ENCODE results near the gene DNAH3.

The DNAH3 gene

GRCh38 chr16:21184834-21185233 is 34.2 kb upstream of the DNAH3 start:
- no peak overlapping the region for H3K4me2 ChIP-seq (ENCODE audit: low read length)
- TF ChIP-seq EZH2 (IDR thresholded peaks at IDR 0.05; ENCODE audit: borderline replicate concordance, low read length) (no peak), CTCF (IDR thresholded peaks at IDR 0.05; ENCODE audit: low read length) (no peak)
- H3K4me3 ChIP-seq (ENCODE audit: low read depth, low read length, poor library complexity, severe bottlenecking), result no peak overlapping the region
- no peaks in the 10 kb centered on the region for H3K4me1 ChIP-seq (ENCODE audit: insufficient read depth, low read length, severe bottlenecking)
- H3F3A ChIP-seq (ENCODE audit: insufficient read depth, low read length), result no peaks in the 10 kb centered on the region
- H3K79me2 ChIP-seq (ENCODE audit: insufficient read depth, low read length), result no peaks in the 10 kb centered on the region
- no peak overlapping the region for H3K27ac ChIP-seq (ENCODE audit: low read depth, low read length, poor library complexity, severe bottlenecking)
- H2AFZ ChIP-seq (ENCODE audit: low read length), result no peak overlapping the region
- peaks cover 26% of the 10 kb centered on the region for H3K36me3 ChIP-seq (ENCODE audit: insufficient read depth, low read length)
- H3K27me3 ChIP-seq (ENCODE audit: insufficient read depth, low read length), result no peaks in the 10 kb centered on the region
- H3K9me3 ChIP-seq (ENCODE audit: low read length), result peaks cover 6% of the 10 kb centered on the region; the same call in 1 of the 2 replicates
- H4K20me1 ChIP-seq (ENCODE audit: insufficient read depth, low read length), result no peaks in the 10 kb centered on the region
- H3K9ac ChIP-seq (ENCODE audit: low read length), result no peak overlapping the region
- no peaks in the 10 kb centered on the region for H3K9me2 ChIP-seq (ENCODE audit: low read depth, low read length)

- Histone ChIP-seq H2AFZ (ENCODE audit: low read length) (no peak overlapping the region), H3K27me3 (ENCODE audit: insufficient read depth, low read length) (no peaks in the 10 kb centered on the region), H3K9ac (ENCODE audit: low read length) (no peak overlapping the region), H3K79me2 (ENCODE audit: insufficient read depth, low read length) (no peaks in the 10 kb centered on the region), H3K9me3 (ENCODE audit: low read length) (peaks cover 8% of the 10 kb centered on the region; the same call in 1 of the 2 replicates), H3K27ac (ENCODE audit: low read depth, low read length, poor library complexity, severe bottlenecking) (no peak overlapping the region), H3K4me1 (ENCODE audit: insufficient read depth, low read length, severe bottlenecking) (no peaks in the 10 kb centered on the region), H3K36me3 (ENCODE audit: insufficient read depth, low read length) (peaks cover 34% of the 10 kb centered on the region), H4K20me1 (ENCODE audit: insufficient read depth, low read length) (no peaks in the 10 kb centered on the region), H3K9me2 (ENCODE audit: low read depth, low read length) (no peaks in the 10 kb centered on the region), H3K4me3 (ENCODE audit: low read depth, low read length, poor library complexity, severe bottlenecking) (no peak overlapping the region), H3F3A (ENCODE audit: insufficient read depth, low read length) (no peaks in the 10 kb centered on the region), H3K4me2 (ENCODE audit: low read length) (no peak overlapping the region)
- TF ChIP-seq CTCF (IDR thresholded peaks at IDR 0.05; ENCODE audit: low read length) (no peak), EZH2 (IDR thresholded peaks at IDR 0.05; ENCODE audit: borderline replicate concordance, low read length) (no peak)
These were observed 33.3 kb upstream of the DNAH3 start for GRCh38 chr16:21183995-21184394.

GRCh38 chr16:21179983-21180365 is 29.3 kb upstream of the DNAH3 start:
- Histone ChIP-seq H3K27me3 (ENCODE audit: insufficient read depth, low read length) (no peaks in the 10 kb centered on the region), H3K9me3 (ENCODE audit: low read length) (peaks cover 16% of the 10 kb centered on the region; the same call in 1 of the 2 replicates), H2AFZ (ENCODE audit: low read length) (no peak overlapping the region), H3K27ac (ENCODE audit: low read depth, low read length, poor library complexity, severe bottlenecking) (no peak overlapping the region), H3K4me1 (ENCODE audit: insufficient read depth, low read length, severe bottlenecking) (no peaks in the 10 kb centered on the region), H4K20me1 (ENCODE audit: insufficient read depth, low read length) (no peaks in the 10 kb centered on the region), H3K36me3 (ENCODE audit: insufficient read depth, low read length) (peaks cover 65% of the 10 kb centered on the region), H3K9ac (ENCODE audit: low read length) (no peak overlapping the region), H3K4me3 (ENCODE audit: low read depth, low read length, poor library complexity, severe bottlenecking) (no peak overlapping the region), H3F3A (ENCODE audit: insufficient read depth, low read length) (no peaks in the 10 kb centered on the region), H3K9me2 (ENCODE audit: low read depth, low read length) (no peaks in the 10 kb centered on the region), H3K4me2 (ENCODE audit: low read length) (no peak overlapping the region), H3K79me2 (ENCODE audit: insufficient read depth, low read length) (no peaks in the 10 kb centered on the region)
- no peak for TF ChIP-seq EZH2 (IDR thresholded peaks at IDR 0.05; ENCODE audit: borderline replicate concordance, low read length)
- TF ChIP-seq CTCF (IDR thresholded peaks at IDR 0.05; ENCODE audit: low read length), result no peak

Data from OCI-LY1 (cell line).